ENCODE measurements around the gene PLK3.
A peak's percentile ranks its signal among the peaks of the same experiment; 100 is the strongest.
"Not testable (repeated sequence)": the region's sequence is repeated elsewhere in the genome, so short reads cannot be mapped to it uniquely, and the experiment has no call there.

PLK3 gene

GRCh38 chr1:44821240-44821715, 21.1 kb downstream of the PLK3 start:
- DNase-seq = no peak
- Mint-ChIP-seq H3K9me3 (no peaks in the 10 kb centered on the region), H3K4me1 (peaks cover 52% of the 10 kb centered on the region), H3K27me3 (peaks cover 9% of the 10 kb centered on the region), H3K36me3 (peaks cover 3% of the 10 kb centered on the region), H3K4me3 (peak overlapping the region; percentile 88), H3K27ac (peak overlapping the region; percentile 100)
- CTCF ChIA-PET = interaction anchor here (1.0 to 6.9 kb wide), 8 partner anchors 9 to 479 kb away, joined by 3 to 68 read pairs (median 4); partner anchors contain the start of genes BTBD19, DYNLT4, PLK3 and UROD

- CTCF ChIA-PET = interaction anchor here (1.0 to 6.9 kb wide), 8 partner anchors 8 to 478 kb away, joined by 3 to 68 read pairs (median 4); partner anchors contain the start of gene PLK3
- Mint-ChIP-seq H3K27ac (peak overlapping the region; percentile 7), H3K36me3 (peaks cover 3% of the 10 kb centered on the region), H3K9me3 (no peaks in the 10 kb centered on the region), H3K27me3 (peaks cover 9% of the 10 kb centered on the region), H3K4me3 (no peak overlapping the region), H3K4me1 (peaks cover 50% of the 10 kb centered on the region)
- DNase-seq = no peak
Observed at GRCh38 chr1:44822131-44822701, 22.0 kb downstream of the PLK3 start.

- peaks cover 44% of the 10 kb centered on the region for H3K4me1 Mint-ChIP-seq
- H3K9me3 Mint-ChIP-seq = no peaks in the 10 kb centered on the region
- no peak for DNase-seq
- H3K4me3 Mint-ChIP-seq = no peak overlapping the region
- CTCF ChIA-PET = interaction anchor here (1.3 to 6.9 kb wide), 5 partner anchors 13 to 94 kb away, joined by 3 to 68 read pairs (median 6); partner anchors contain the start of gene PLK3
- no peak overlapping the region for H3K27ac Mint-ChIP-seq
- H3K36me3 Mint-ChIP-seq = no peaks in the 10 kb centered on the region
- H3K27me3 Mint-ChIP-seq = peaks cover 9% of the 10 kb centered on the region
Observed at GRCh38 chr1:44822981-44823451, 22.8 kb downstream of the PLK3 start.

GRCh38 chr1:44824392-44824791, 24.2 kb downstream of the PLK3 start:
- CTCF ChIA-PET = not testable (repeated sequence)

GRCh38 chr1:44826375-44827196, 26.4 kb downstream of the PLK3 start:
- peaks cover 11% of the 10 kb centered on the region for H3K4me1 Mint-ChIP-seq
- DNase-seq = no peak

More at GRCh38 chr1:44824392-44824791, 24.2 kb downstream of the PLK3 start:
- H3K4me1 Mint-ChIP-seq = peaks cover 31% of the 10 kb centered on the region
- not testable (repeated sequence) for H3K27me3 Mint-ChIP-seq, DNase-seq, H3K4me3 Mint-ChIP-seq, H3K36me3 Mint-ChIP-seq, H3K27ac Mint-ChIP-seq, H3K9me3 Mint-ChIP-seq

GRCh38 chr1:44827197-44828002, 27.2 kb downstream of the PLK3 start:
- CTCF ChIA-PET = interaction anchor here (1.8 kb wide), 1 partner anchor 183 kb away, joined by 5 read pairs; the partner anchor contains the start of gene HECTD3
- Mint-ChIP-seq H3K27ac (no peak overlapping the region), H3K9me3 (no peaks in the 10 kb centered on the region), H3K4me1 (peaks cover 10% of the 10 kb centered on the region), H3K4me3 (no peak overlapping the region), H3K36me3 (no peaks in the 10 kb centered on the region), H3K27me3 (peaks cover 9% of the 10 kb centered on the region)
- DNase-seq = no peak

More at GRCh38 chr1:44826375-44827196, 26.4 kb downstream of the PLK3 start:
- H3K27ac Mint-ChIP-seq = no peak overlapping the region
- H3K36me3 Mint-ChIP-seq = no peaks in the 10 kb centered on the region
- no peaks in the 10 kb centered on the region for H3K9me3 Mint-ChIP-seq
- peaks cover 9% of the 10 kb centered on the region for H3K27me3 Mint-ChIP-seq
- CTCF ChIA-PET = interaction anchor here (1.4 to 1.8 kb wide), 2 partner anchors 9 to 184 kb away, joined by 5 read pairs; partner anchors contain the start of gene HECTD3
- H3K4me3 Mint-ChIP-seq = no peak overlapping the region

GRCh38 chr1:44828003-44828651, 27.9 kb downstream of the PLK3 start:
- peaks cover 4% of the 10 kb centered on the region for H3K4me1 Mint-ChIP-seq
- CTCF ChIA-PET = interaction anchor here (1.8 kb wide), 1 partner anchor 182 kb away, joined by 5 read pairs; the partner anchor contains the start of gene HECTD3
- H3K27me3 Mint-ChIP-seq = peaks cover 4% of the 10 kb centered on the region
- H3K27ac Mint-ChIP-seq = no peak overlapping the region
- H3K4me3 Mint-ChIP-seq = no peak overlapping the region
- H3K9me3 Mint-ChIP-seq = no peaks in the 10 kb centered on the region
- no peaks in the 10 kb centered on the region for H3K36me3 Mint-ChIP-seq
- DNase-seq = no peak

GRCh38 chr1:44828841-44829440, 28.8 kb downstream of the PLK3 start:
- H3K9me3 Mint-ChIP-seq = no peaks in the 10 kb centered on the region
- peaks cover 4% of the 10 kb centered on the region for H3K4me1 Mint-ChIP-seq
- CTCF ChIA-PET = interaction anchor here (1.2 kb wide), 1 partner anchor 183 kb away, joined by 4 read pairs; the partner anchor contains the start of genes HECTD3 and UROD
- no peaks in the 10 kb centered on the region for H3K36me3 Mint-ChIP-seq
- no peak overlapping the region for H3K27ac Mint-ChIP-seq
- H3K4me3 Mint-ChIP-seq = no peak overlapping the region
- no peak for DNase-seq
- H3K27me3 Mint-ChIP-seq = peaks cover 4% of the 10 kb centered on the region

- Mint-ChIP-seq H3K27me3 (peaks cover 4% of the 10 kb centered on the region), H3K36me3 (no peaks in the 10 kb centered on the region), H3K9me3 (no peaks in the 10 kb centered on the region), H3K4me1 (peaks cover 7% of the 10 kb centered on the region), H3K27ac (no peak overlapping the region), H3K4me3 (no peak overlapping the region)
- no peak for DNase-seq
- CTCF ChIA-PET = interaction anchor here (1.2 to 1.6 kb wide), 4 partner anchors 8 to 182 kb away, joined by 3 to 4 read pairs (median 4); partner anchors contain the start of genes HECTD3, PLK3 and UROD
Observed at GRCh38 chr1:44829506-44830384, 29.6 kb downstream of the PLK3 start.

GRCh38 chr1:44830900-44831304, 30.7 kb downstream of the PLK3 start:
- Mint-ChIP-seq H3K36me3 (no peaks in the 10 kb centered on the region), H3K27me3 (no peaks in the 10 kb centered on the region), H3K4me1 (peaks cover 11% of the 10 kb centered on the region), H3K27ac (no peak overlapping the region), H3K4me3 (no peak overlapping the region), H3K9me3 (no peaks in the 10 kb centered on the region)
- CTCF ChIA-PET = interaction anchor here (0.5 to 2.0 kb wide), 5 partner anchors 10 to 41 kb away, joined by 3 to 5 read pairs (median 3); partner anchors contain the start of gene PLK3
- no peak for DNase-seq

- H3K9me3 Mint-ChIP-seq = no peaks in the 10 kb centered on the region
- H3K27me3 Mint-ChIP-seq = no peaks in the 10 kb centered on the region
- CTCF ChIA-PET = interaction anchor here (2.0 kb wide), 1 partner anchor 35 kb away, joined by 5 read pairs; no protein-coding TSS in a partner anchor
- no peak for DNase-seq
- H3K4me1 Mint-ChIP-seq = peaks cover 10% of the 10 kb centered on the region
- H3K36me3 Mint-ChIP-seq = no peaks in the 10 kb centered on the region
- H3K27ac Mint-ChIP-seq = no peak overlapping the region
- H3K4me3 Mint-ChIP-seq = no peak overlapping the region
Observed at GRCh38 chr1:44831516-44831915, 31.3 kb downstream of the PLK3 start.
